Fibroblast of peridontal ligament (primary cell): ENCODE results near the gene DDX52.
"Not testable (repeated sequence)": the region's sequence is repeated elsewhere in the genome, so short reads cannot be mapped to it uniquely, and the experiment has no call there.

Experiments used
- DNase-seq: peaks from one replicate; pipeline ENCODE4 v3.0.0-alpha.2; 2010; ENCODE audit errors: extremely low read depth

DDX52 gene

GRCh38 chr17:37651849-37652248 is 8.6 kb upstream of the DDX52 start:
- no peak for DNase-seq

- DNase-seq, result peak; percentile 63
Measured at GRCh38 chr17:37650419-37651003, 7.3 kb upstream of the DDX52 start.

GRCh38 chr17:37648555-37648954 is 5.3 kb upstream of the DDX52 start:
- peak; percentile 63 for DNase-seq

GRCh38 chr17:37647856-37648255 is 4.6 kb upstream of the DDX52 start:
- DNase-seq, result no peak

DNA sequence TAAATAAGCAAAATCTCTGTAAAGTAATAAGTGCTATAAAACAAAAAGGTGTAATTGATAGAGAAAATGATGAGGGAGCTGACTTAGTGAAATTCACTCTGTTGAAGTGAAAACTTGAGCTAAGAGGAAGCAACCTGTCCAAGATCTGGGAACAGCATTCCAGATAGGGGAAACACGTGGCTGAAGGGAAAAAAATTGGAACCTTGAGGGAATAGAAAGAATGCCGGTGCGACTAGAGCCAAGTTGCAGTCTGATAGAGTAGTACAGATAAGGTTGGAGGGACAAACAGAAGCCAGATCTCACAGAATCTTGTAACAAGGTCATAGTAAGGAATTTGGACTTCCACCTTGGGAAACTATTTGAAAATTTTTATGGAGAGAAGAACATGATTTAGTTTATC is 623 bp upstream of the DDX52 start:
- DNase-seq, result peak; percentile 2

DNA sequence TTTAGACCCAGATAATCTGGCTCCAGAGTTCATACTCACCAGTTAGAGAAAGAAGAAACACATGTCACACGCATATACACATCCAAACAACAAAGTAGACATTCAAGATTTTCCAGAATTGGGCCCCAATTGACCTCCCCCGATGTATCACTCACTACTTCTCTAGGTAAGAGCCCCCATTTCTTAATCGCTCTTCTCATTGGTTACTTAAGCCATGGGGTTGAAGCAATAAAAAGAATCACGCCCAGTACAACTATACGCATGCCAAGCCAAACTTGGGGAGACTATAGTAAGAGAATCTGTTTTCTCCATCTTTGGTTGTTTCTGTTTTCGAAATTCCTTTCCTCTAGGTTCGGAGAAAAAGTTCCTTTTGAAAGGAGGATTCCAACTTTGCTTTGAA is 565 bp downstream of the DDX52 start:
- peak; percentile 54 for DNase-seq

- DNase-seq, result no peak
Measured at GRCh38 chr17:37640015-37640414, 3.2 kb downstream of the DDX52 start.

DNA sequence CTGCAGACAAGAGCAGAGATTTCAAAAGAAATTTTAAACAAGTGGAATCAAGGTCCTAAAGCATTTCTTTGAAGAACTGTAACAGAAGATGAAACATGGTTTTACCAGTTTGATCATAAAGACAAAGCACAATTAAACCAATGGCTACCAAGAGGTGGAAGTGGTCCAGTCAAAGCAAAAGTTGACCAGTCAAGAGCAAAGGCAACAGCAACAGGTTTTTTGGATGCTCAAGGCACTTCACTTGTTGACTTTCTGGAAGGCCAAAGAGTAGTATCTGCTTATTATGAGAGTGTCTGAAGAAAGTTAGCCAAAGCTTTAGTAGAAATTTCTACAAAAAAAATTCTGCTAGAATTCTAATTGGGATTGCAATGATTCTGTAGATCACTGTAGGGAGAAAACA is 5.3 kb downstream of the DDX52 start:
- DNase-seq, result no peak

DNA sequence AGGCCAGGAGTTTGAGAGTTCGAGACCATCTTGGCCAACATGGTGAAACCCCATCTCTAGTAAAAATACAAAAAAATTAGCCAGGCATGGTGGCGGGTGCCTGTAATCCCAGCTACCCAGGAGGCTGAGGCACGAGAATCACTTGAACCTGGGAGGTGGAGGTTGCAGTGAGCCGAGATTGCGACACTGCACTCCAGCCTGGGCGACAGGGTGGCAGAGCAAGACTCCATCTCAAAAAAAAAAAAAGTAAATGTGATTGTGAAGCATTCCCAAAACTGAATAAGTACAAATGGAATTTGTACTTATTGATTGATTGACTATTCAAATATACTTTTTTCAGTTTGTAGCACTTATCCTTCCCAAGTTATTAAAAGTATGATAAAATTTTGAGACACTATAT is 26.8 kb downstream of the DDX52 start:
- DNase-seq, result not testable (repeated sequence)

- DNase-seq, result no peak
Measured at GRCh38 chr17:37614823-37615222, 28.4 kb downstream of the DDX52 start.

DNA sequence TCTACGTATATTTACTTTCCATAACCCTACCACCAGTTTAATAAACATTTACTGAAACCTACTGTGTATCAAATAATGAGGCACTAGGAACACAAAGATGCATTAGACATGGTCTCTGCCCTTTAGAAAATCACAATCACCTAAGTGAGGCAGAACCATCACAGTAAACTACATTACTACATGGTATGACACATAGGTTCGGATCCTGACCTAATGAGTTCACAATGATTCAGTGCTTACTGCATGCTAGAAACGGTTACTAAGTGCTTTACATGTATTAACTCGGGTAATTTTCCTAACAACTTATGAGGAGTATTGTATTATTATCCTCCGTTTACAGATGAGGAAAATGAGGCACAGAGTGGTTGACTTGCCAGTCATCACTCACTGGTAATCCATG is 28.9 kb downstream of the DDX52 start:
- DNase-seq, result peak; percentile 63

- DNase-seq, result no peak
Measured at GRCh38 chr17:37610971-37611370, 32.3 kb downstream of the DDX52 start.

DNA sequence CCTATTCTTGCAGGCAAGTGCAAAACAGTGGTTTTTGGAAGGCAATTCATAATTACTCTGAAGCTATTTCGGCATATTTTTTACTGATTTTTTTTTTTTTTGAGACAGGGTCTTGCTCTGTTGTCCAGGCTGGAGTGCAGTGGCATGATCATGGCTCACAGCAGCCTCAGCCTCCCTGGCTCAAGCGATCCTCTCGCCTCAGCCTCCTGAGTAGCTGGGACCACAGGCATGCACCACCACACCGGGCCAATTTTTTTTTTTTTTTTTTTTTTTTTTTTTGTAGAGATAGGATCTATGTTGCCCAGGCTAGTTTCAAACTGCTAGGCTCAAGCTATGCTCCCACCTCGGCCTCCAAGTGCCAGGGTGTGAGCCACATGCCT is 33.2 kb downstream of the DDX52 start:
- DNase-seq, result peak; percentile 11

DNA sequence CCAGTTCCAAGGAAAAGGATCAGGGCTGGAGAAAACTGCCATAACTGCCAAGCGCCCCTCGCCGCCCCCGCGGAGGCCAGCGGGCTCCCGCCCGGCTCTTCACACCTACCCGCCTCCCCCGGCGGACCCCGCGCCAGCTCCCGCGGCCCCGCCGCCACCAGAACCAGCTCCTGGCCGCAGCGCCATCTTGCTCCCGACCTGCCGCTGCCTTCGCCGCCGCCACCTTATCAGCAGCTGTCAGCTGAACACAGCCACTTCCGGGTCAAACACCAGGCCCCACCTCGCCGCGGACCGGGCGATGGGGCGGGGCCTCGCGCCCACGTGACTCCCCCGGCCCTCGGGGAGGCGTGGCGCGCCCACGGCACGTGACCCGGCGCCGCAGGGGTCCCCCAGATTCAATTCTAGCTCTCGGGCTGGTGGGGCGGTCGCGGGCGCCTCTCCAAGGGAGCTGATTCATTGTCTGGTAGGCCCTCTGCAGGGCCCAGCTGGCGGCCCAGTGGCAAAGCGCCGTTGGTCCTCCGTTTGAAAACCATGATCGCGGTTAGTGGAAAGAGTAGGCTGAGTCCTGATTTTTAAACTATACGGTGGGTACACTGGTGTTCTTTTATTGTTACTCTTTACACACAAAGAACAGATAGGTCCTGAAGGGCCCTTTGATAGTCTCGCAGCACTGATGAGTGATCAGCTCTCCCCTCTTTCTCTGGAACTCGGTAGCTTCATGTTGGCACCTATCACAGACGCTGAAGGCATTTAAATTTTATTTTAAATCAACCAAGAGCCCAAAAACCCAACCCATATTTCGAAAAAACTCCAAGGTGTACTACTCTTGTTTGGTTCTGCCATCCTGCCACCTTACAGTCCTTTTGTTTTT is 33.8 kb downstream of the DDX52 start, which contains the start of gene SYNRG:
SYNRG (minus strand) TSS at position 249 of the 871 bp plus-strand sequence; CDS start at position 186, 63 bp downstream.
- DNase-seq, result peak; percentile 94

- DNase-seq, result peak; percentile 43
Measured at GRCh38 chr17:37608351-37609169, 34.7 kb downstream of the DDX52 start.

- DNase-seq, result no peak
Measured at GRCh38 chr17:37607637-37608331, 35.5 kb downstream of the DDX52 start.

DNA sequence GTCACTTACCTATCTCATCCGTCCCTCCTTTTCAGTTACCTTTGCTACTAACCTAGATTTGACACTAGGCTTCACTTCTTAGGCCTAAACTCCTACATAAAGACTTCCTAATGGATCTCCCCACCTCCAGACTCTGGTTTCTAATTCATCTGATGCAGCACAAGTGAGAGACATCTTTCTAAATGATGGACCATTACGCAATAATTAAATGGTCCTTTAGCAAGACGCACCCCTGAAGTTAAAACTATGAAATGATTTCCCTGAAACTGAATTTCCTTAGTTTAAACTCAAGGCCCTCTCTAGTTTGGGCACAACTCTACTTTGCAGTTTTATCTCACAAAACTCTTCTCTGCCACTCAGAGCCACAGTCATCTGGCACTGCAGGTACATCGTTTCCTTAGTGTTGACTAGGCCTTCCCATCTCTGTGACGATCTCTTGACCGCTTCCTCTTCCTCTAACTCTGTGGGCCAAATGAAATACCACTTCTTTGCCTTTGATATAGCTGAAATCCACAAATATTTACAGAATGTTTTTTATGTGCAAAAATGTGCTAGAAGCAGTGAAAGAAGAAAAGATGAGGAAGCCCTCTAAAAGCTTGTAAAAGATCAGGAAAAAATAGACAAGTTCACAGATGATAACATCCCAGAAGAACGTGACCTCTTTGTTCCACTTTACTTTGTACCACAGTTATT is 37.3 kb downstream of the DDX52 start:
- DNase-seq, result peak; percentile 11

DNA sequence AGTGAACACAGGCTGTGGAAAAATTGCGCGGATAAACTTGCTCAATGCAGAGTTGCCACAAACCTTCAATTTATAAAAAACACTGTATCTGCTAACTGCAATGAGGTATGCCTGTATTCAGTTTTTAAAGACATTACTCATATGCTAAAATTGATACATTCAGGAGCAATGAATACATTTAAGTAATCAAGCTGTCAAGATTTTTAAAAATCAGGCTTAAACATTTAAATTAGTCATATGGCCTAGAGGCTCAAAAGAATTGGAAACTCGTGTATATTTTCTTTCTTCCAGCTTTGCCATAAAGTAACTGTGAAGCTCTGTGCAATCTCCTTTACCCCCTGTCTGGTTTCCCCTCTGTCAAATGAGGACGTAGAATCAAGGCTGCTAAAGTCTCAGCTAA is 38.2 kb downstream of the DDX52 start:
- peak; percentile 28 for DNase-seq

DNA sequence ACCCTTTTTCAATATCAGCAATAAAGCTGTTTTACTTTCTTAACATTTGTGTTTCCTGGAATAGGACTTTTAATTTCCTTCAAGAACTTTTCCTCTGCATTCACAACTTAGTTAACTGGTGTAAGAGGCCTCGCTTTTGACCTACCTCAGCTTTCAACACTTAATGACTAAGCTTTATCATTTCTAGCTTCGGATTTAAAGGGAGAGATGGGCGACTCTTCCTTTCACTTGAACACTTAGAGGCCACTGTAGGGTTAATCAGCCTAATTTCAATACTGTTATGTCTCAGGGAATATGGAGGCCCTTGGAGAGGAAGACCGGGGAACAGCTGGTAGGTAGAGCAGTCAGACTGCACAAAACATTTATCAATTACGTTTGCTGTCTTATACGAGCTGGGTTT is 38.7 kb downstream of the DDX52 start:
- DNase-seq, result no peak

DNA sequence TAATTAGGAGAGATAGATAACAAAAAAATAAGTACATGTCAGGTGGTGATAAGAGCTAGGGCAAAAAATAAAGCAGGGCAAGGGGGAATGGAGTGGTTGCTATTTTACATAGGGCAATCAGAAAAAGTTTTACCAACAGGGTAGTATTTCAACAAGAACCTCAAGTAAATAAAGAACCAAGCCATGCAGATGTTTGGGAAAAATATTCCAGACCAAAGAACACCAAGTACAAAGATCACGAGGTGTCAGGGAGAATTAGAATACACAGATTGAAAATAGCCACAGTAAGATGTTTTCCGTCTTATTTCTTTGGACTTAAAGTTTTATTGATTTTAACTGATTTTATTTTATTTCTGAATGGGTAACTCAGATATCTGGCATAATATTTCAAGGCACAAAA is 45.1 kb downstream of the DDX52 start:
- DNase-seq, result no peak

GRCh38 chr17:37592291-37592690 is 51.0 kb downstream of the DDX52 start:
- DNase-seq, result peak; percentile 74
